Heart left ventricle (tissue), 16 donors: ENCODE data around the gene PCDHB16. TPM values are rescaled to one million over a fixed set of nuclear protein-coding genes. Genes with fewer than 3 reads are reported as not detected.

ENCODE experiments used
- ATAC-seq, 4 donors: fragments of 200-7000 bp; cut with Tn5 transposase; one replicate each; pipeline ENCODE4 v1.9.1; 2020 to 2022; ENCODE audit warnings: moderate library complexity in 4 of 4, mild to moderate bottlenecking in 3 of 4, moderate number of reproducible peaks in 1 of 4
- DNase-seq, 5 donors: peaks; one replicate each; pipeline ENCODE4 v3.0.0-alpha.2; 2020
- H3K27ac ChIP-seq, 12 donors: fragments of 200-600 bp; sonication (generic) in 4 of 12; one replicate each; pipeline versions ENCODE4 v1.5.0 to v1.8.0; 2016 to 2022; ENCODE audit warnings: mild to moderate bottlenecking in 2 of 12
- H3K27me3 ChIP-seq, 9 donors: fragments of 200-600 bp; sonication (generic) in 2 of 9; one replicate each; pipeline versions ENCODE4 v1.5.1 to v1.8.0; 2016 to 2022; ENCODE audit warnings: mild to moderate bottlenecking in 3 of 9
- H3K36me3 ChIP-seq, 9 donors: fragments of 200-600 bp; sonication (generic) in 2 of 9; one replicate each; pipeline versions ENCODE4 v1.5.0 to v1.8.0; 2018 to 2022; ENCODE audit warnings: mild to moderate bottlenecking in 2 of 9
- H3K4me1 ChIP-seq, 12 donors: fragments of 200-600 bp; sonication (generic) in 4 of 12; one replicate each; pipeline versions ENCODE4 v1.5.0 to v1.8.0; 2016 to 2022; ENCODE audit warnings: mild to moderate bottlenecking in 3 of 12
- H3K4me3 ChIP-seq, 12 donors: fragments of 200-600 bp; sonication (generic) in 4 of 12; one replicate each; pipeline versions ENCODE4 v1.5.0 to v1.8.0; 2017 to 2022; ENCODE audit warnings: mild to moderate bottlenecking in 9 of 12, moderate library complexity in 4 of 12
- H3K9me3 ChIP-seq, 12 donors: fragments of 200-600 bp; sonication (generic) in 4 of 12; one replicate each; pipeline versions ENCODE4 v1.5.0 to v1.8.0; 2016 to 2022; ENCODE audit warnings: mild to moderate bottlenecking in 1 of 12
- POLR2A ChIP-seq, 2 donors: fragments of 450-650 bp; IDR thresholded peaks; one replicate each; pipeline ENCODE4 v1.6.1; 2017; ENCODE audit warnings: antibody characterized with exemption in 2 of 2, mild to moderate bottlenecking in 2 of 2, moderate library complexity in 2 of 2
- WGBS, 4 donors: extraction: QIAGEN DNeasy Blood & Tissue Kit in 2 of 4; methylation state at CpG; one replicate each; pipeline versions ENCODE4 v1.1.5 to v1.1.7; 2013 to 2018; 5-methylcytosine and 5-hydroxymethylcytosine counted together
- intact Hi-C, 10 donors: fragments of 100-400 bp; cut with DNase I; formaldehyde crosslinking; loops; one replicate each; pipeline versions ENCODE4 v1.11.1 to v1.14.2; 2022
- polyA plus RNA-seq, 2 donors: library from polyadenylated mRNA; stranded (reverse); fragments of 200-250 nt; gene quantifications; one replicate each; pipeline ENCODE4 v1.2.3, GENCODE V29; 2013
- total RNA-seq, 9 donors: library from RNA; depleted of rRNA in 2 of 9; stranded (reverse); fragments of >200 nt in 2 of 9; fragmentation: NEBNext Ultra II Directional in 3 of 9; extraction: Animal tissue kit (Norgen Biotek cat#: 25700) in 3 of 9; gene quantifications; one replicate each; pipeline versions ENCODE4 v1.1.0 to v1.2.4, GENCODE V29; 2016 to 2023
- TF ChIP-seq, protein P1 (sequence below), 12 donors: fragments of 200-600 bp; sonication (generic) in 4 of 12; IDR thresholded peaks; one replicate each; pipeline versions ENCODE4 v1.5.0 to v1.8.0; 2018 to 2022; ENCODE audit warnings: antibody characterized with exemption in 12 of 12, mild to moderate bottlenecking in 5 of 12
- donor health status: ischemic (EF 13 %, LVEDD 7.1; RV severe dilation, severe dysfunction).
- donor health status: healthy with polysubstance abuse.
- donor health status: DM: no; HTN: yes; CAD: no.
- donor health status: DM: no; HTN: no; CAD: no.
- donor health status: ischemic (EF 25% LVEDD 6.9; RV normal size, moderate dysfunction).
- donor health status: ischemic (EF 25% LVEDD 5.7; RV mildly dilated, moderate dysfunction).
- donor health status: healthy.
- donor health status: DM: yes; HTN: yes; CAD: no.
- donor health status: ischemic (EF 35%, LVEDD 5.7; RV mildly dilated, moderate dysfunction).
- donor health status: nonischemic (EF 11% LVEDD 7.7; RV severe dilation, severe dysfunction).
- donor health status: DM: yes; HTN: yes; CAD: no.
- donor health status: PGD.
- donor health status: ischemic (EF 29% LVEDD 5.4; RV normal size, mild dysfunction).
- donor health status: nonischemic (EF 23%, LVEDD 6.1; RV moderate dilation, normal function).

Gene PCDHB16
- total and polyA plus RNA-seq, 11 donors: 0.76 to 3.9 (median 2.0) TPM

GRCh38 chr5:141234109-141234667 lies 52.0 kb downstream of the PCDHB16 start:
- Histone ChIP-seq H3K27ac (no peak overlapping the region), H3K9me3 (peaks cover 0 to 97% (median 85%) of the 10 kb centered on the region in 12 donors), H3K27me3 (peaks cover 0 to 7% (median 0%) of the 10 kb centered on the region in 9 donors), H3K4me3 (peak overlapping the region in 9 of 12 donors; percentile 16 to 42 (median 29)), H3K36me3 (no peaks in the 10 kb centered on the region), H3K4me1 (peaks cover 0 to 3% (median 0%) of the 10 kb centered on the region in 12 donors)
- TF ChIP-seq POLR2A (IDR thresholded peaks at IDR 0.05): no peak
- TF ChIP-seq, protein P1, sequence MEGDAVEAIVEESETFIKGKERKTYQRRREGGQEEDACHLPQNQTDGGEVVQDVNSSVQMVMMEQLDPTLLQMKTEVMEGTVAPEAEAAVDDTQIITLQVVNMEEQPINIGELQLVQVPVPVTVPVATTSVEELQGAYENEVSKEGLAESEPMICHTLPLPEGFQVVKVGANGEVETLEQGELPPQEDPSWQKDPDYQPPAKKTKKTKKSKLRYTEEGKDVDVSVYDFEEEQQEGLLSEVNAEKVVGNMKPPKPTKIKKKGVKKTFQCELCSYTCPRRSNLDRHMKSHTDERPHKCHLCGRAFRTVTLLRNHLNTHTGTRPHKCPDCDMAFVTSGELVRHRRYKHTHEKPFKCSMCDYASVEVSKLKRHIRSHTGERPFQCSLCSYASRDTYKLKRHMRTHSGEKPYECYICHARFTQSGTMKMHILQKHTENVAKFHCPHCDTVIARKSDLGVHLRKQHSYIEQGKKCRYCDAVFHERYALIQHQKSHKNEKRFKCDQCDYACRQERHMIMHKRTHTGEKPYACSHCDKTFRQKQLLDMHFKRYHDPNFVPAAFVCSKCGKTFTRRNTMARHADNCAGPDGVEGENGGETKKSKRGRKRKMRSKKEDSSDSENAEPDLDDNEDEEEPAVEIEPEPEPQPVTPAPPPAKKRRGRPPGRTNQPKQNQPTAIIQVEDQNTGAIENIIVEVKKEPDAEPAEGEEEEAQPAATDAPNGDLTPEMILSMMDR (IDR thresholded peaks at IDR 0.05): peak in 6 of 12 donors; percentile 13 to 38 (median 30)
- no peak for ATAC-seq
- no peak for DNase-seq
- 4 to 7% (median 5%) methylated on average over 15 of the region's 15 CpGs for WGBS, 4 donors
- intact Hi-C loops: loop anchor here in 1 of 10 donors (5.0 kb wide), 1 partner anchor 328 kb away; no protein-coding TSS in a partner anchor

Other genes starting within 250 kb of the PCDHB16 start
Only the 30 nearest of the 37 such genes appear.
- under 1 TPM in 2 of 9 donors, not detected in 7; 0.04 to 0.05 TPM for gene PCDHB1, start 131.0 kb upstream of the PCDHB16 start, total RNA-seq
- not detected for gene PCDHB1, start 131.0 kb upstream of the PCDHB16 start, polyA plus RNA-seq
- gene PCDHB2, start 87.8 kb upstream of the PCDHB16 start, total RNA-seq: 1 to 10 TPM in 8 of 9 donors, under 1 TPM in 1; 0.70 to 4.3 (median 2.3) TPM
- under 1 TPM; 0.50 to 0.69 TPM for gene PCDHB2, start 87.8 kb upstream of the PCDHB16 start, polyA plus RNA-seq
- gene PCDHB3, start 81.9 kb upstream of the PCDHB16 start, total RNA-seq: 1 to 10 TPM in 6 of 9 donors, under 1 TPM in 3; 0.77 to 2.9 (median 1.1) TPM
- gene PCDHB3, start 81.9 kb upstream of the PCDHB16 start, polyA plus RNA-seq: under 1 TPM; 0.27 to 0.33 TPM
- gene PCDHB4, start 60.6 kb upstream of the PCDHB16 start, total RNA-seq: 1 to 10 TPM in 8 of 9 donors, under 1 TPM in 1; 0.91 to 2.8 (median 1.6) TPM
- under 1 TPM; 0.30 to 0.55 TPM for gene PCDHB4, start 60.6 kb upstream of the PCDHB16 start, polyA plus RNA-seq
- 1 to 10 TPM; 1.4 to 6.4 (median 3.9) TPM for gene PCDHB5, start 47.2 kb upstream of the PCDHB16 start, total RNA-seq
- 1 to 10 TPM in 1 of 2 donors, under 1 TPM in 1; 0.69 to 1.6 TPM for gene PCDHB5, start 47.2 kb upstream of the PCDHB16 start, polyA plus RNA-seq
- 1 to 10 TPM in 1 of 9 donors, under 1 TPM in 8; 0.16 to 1.1 (median 0.44) TPM for gene PCDHB6, start 32.3 kb upstream of the PCDHB16 start, total RNA-seq
- gene PCDHB6, start 32.3 kb upstream of the PCDHB16 start, polyA plus RNA-seq: under 1 TPM; 0.18 to 0.27 TPM
- 1 to 10 TPM in 4 of 9 donors, under 1 TPM in 5; 0.52 to 1.3 (median 0.91) TPM for gene PCDHB7, start 9.7 kb upstream of the PCDHB16 start, total RNA-seq
- under 1 TPM; 0.19 to 0.44 TPM for gene PCDHB7, start 9.7 kb upstream of the PCDHB16 start, polyA plus RNA-seq
- gene PCDHB8, start 4.6 kb upstream of the PCDHB16 start, total RNA-seq: 1 to 10 TPM in 8 of 9 donors, under 1 TPM in 1; 0.63 to 3.8 (median 1.5) TPM
- under 1 TPM; 0.23 to 0.51 TPM for gene PCDHB8, start 4.6 kb upstream of the PCDHB16 start, polyA plus RNA-seq
- gene PCDHB9, start 4.8 kb downstream of the PCDHB16 start, total RNA-seq: 1 to 10 TPM in 4 of 9 donors, under 1 TPM in 5; 0.62 to 1.6 (median 0.99) TPM
- gene PCDHB9, start 4.8 kb downstream of the PCDHB16 start, polyA plus RNA-seq: under 1 TPM; 0.30 to 0.35 TPM
- gene PCDHB10, start 10.0 kb downstream of the PCDHB16 start, total RNA-seq: 1 to 10 TPM in 4 of 9 donors, under 1 TPM in 5; 0.35 to 1.4 (median 0.91) TPM
- gene PCDHB10, start 10.0 kb downstream of the PCDHB16 start, polyA plus RNA-seq: under 1 TPM; 0.28 to 0.34 TPM
- 1 to 10 TPM in 7 of 9 donors, under 1 TPM in 2; 0.61 to 2.8 (median 1.4) TPM for gene PCDHB11, start 17.2 kb downstream of the PCDHB16 start, total RNA-seq
- gene PCDHB11, start 17.2 kb downstream of the PCDHB16 start, polyA plus RNA-seq: under 1 TPM; 0.23 to 0.28 TPM
- 1 to 10 TPM in 5 of 9 donors, under 1 TPM in 4; 0.37 to 2.4 (median 1.2) TPM for gene PCDHB12, start 26.3 kb downstream of the PCDHB16 start, total RNA-seq
- under 1 TPM; 0.27 to 0.58 TPM for gene PCDHB12, start 26.3 kb downstream of the PCDHB16 start, polyA plus RNA-seq
- 1 to 10 TPM; 2.5 to 5.9 (median 3.6) TPM for gene PCDHB13, start 31.5 kb downstream of the PCDHB16 start, total RNA-seq
- 1 to 10 TPM in 1 of 2 donors, under 1 TPM in 1; 0.99 to 1.5 TPM for gene PCDHB13, start 31.5 kb downstream of the PCDHB16 start, polyA plus RNA-seq
- gene PCDHB14, start 41.0 kb downstream of the PCDHB16 start, total RNA-seq: 1 to 10 TPM; 2.6 to 6.1 (median 4.3) TPM
- 1 to 10 TPM in 1 of 2 donors, under 1 TPM in 1; 0.91 to 1.7 TPM for gene PCDHB14, start 41.0 kb downstream of the PCDHB16 start, polyA plus RNA-seq
- 1 to 10 TPM; 3.7 to 7.5 (median 4.5) TPM for gene PCDHB15, start 63.0 kb downstream of the PCDHB16 start, total RNA-seq
- gene PCDHB15, start 63.0 kb downstream of the PCDHB16 start, polyA plus RNA-seq: 1 to 10 TPM; 1.6 to 2.8 TPM
- not detected for gene SLC25A2, start 121.7 kb downstream of the PCDHB16 start, total RNA-seq
- gene SLC25A2, start 121.7 kb downstream of the PCDHB16 start, polyA plus RNA-seq: not detected
- 100 to 1,000 TPM in 4 of 9 donors, 10 to 100 TPM in 5; 73.9 to 107 (median 99.9) TPM for gene TAF7, start 138.4 kb downstream of the PCDHB16 start, total RNA-seq
- 100 to 1,000 TPM in 1 of 2 donors, 10 to 100 TPM in 1; 47.2 to 159 TPM for gene TAF7, start 138.4 kb downstream of the PCDHB16 start, polyA plus RNA-seq
- 1 to 10 TPM; 2.1 to 4.9 (median 3.5) TPM for gene PCDHGA1, start 148.1 kb downstream of the PCDHB16 start, total RNA-seq
- gene PCDHGA1, start 148.1 kb downstream of the PCDHB16 start, polyA plus RNA-seq: 1 to 10 TPM; 1.3 to 1.4 TPM
- 10 to 100 TPM in 6 of 9 donors, 1 to 10 TPM in 3; 5.8 to 15.1 (median 10.7) TPM for gene PCDHGA2, start 156.4 kb downstream of the PCDHB16 start, total RNA-seq
- gene PCDHGA2, start 156.4 kb downstream of the PCDHB16 start, polyA plus RNA-seq: 1 to 10 TPM; 2.7 to 3.6 TPM
- gene PCDHGA3, start 161.4 kb downstream of the PCDHB16 start, total RNA-seq: 10 to 100 TPM in 8 of 9 donors, 1 to 10 TPM in 1; 7.6 to 27.2 (median 14.7) TPM
- gene PCDHGA3, start 161.4 kb downstream of the PCDHB16 start, polyA plus RNA-seq: 1 to 10 TPM; 3.5 to 5.9 TPM
- gene PCDHGB1, start 167.7 kb downstream of the PCDHB16 start, total RNA-seq: 10 to 100 TPM in 4 of 9 donors, 1 to 10 TPM in 5; 4.4 to 11.9 (median 8.6) TPM
- gene PCDHGB1, start 167.7 kb downstream of the PCDHB16 start, polyA plus RNA-seq: 1 to 10 TPM in 1 of 2 donors, under 1 TPM in 1; 0.85 to 5.9 TPM
- gene PCDHGA4, start 172.6 kb downstream of the PCDHB16 start, total RNA-seq: 10 to 100 TPM in 5 of 9 donors, 1 to 10 TPM in 4; 5.1 to 13.7 (median 11.0) TPM
- gene PCDHGA4, start 172.6 kb downstream of the PCDHB16 start, polyA plus RNA-seq: 1 to 10 TPM; 2.5 to 5.1 TPM
- 10 to 100 TPM in 5 of 9 donors, 1 to 10 TPM in 4; 4.4 to 13.8 (median 10.4) TPM for gene PCDHGB2, start 177.6 kb downstream of the PCDHB16 start, total RNA-seq
- gene PCDHGB2, start 177.6 kb downstream of the PCDHB16 start, polyA plus RNA-seq: 1 to 10 TPM; 2.1 to 3.9 TPM
- gene PCDHGA5, start 181.8 kb downstream of the PCDHB16 start, total RNA-seq: 1 to 10 TPM; 2.9 to 9.6 (median 7.2) TPM
- 1 to 10 TPM; 1.5 to 4.4 TPM for gene PCDHGA5, start 181.8 kb downstream of the PCDHB16 start, polyA plus RNA-seq
- gene PCDHGB3, start 187.9 kb downstream of the PCDHB16 start, total RNA-seq: 10 to 100 TPM in 4 of 9 donors, 1 to 10 TPM in 5; 4.0 to 14.9 (median 9.8) TPM
- 1 to 10 TPM; 1.7 to 5.4 TPM for gene PCDHGB3, start 187.9 kb downstream of the PCDHB16 start, polyA plus RNA-seq
- gene PCDHGA6, start 191.5 kb downstream of the PCDHB16 start, total RNA-seq: 10 to 100 TPM in 1 of 9 donors, 1 to 10 TPM in 8; 3.6 to 10.3 (median 7.7) TPM
- 1 to 10 TPM; 2.2 to 6.7 TPM for gene PCDHGA6, start 191.5 kb downstream of the PCDHB16 start, polyA plus RNA-seq
- 10 to 100 TPM in 2 of 9 donors, 1 to 10 TPM in 7; 4.4 to 14.1 (median 7.6) TPM for gene PCDHGA7, start 200.4 kb downstream of the PCDHB16 start, total RNA-seq
- gene PCDHGA7, start 200.4 kb downstream of the PCDHB16 start, polyA plus RNA-seq: 1 to 10 TPM; 1.4 to 5.1 TPM
- gene PCDHGB4, start 205.3 kb downstream of the PCDHB16 start, total RNA-seq: 10 to 100 TPM in 2 of 9 donors, 1 to 10 TPM in 7; 4.5 to 11.9 (median 7.3) TPM
- gene PCDHGB4, start 205.3 kb downstream of the PCDHB16 start, polyA plus RNA-seq: 1 to 10 TPM; 2.0 to 3.8 TPM
- 10 to 100 TPM in 3 of 9 donors, 1 to 10 TPM in 6; 4.7 to 14.6 (median 8.1) TPM for gene PCDHGA8, start 210.2 kb downstream of the PCDHB16 start, total RNA-seq
- 1 to 10 TPM in 1 of 2 donors, under 1 TPM in 1; 0.76 to 3.8 TPM for gene PCDHGA8, start 210.2 kb downstream of the PCDHB16 start, polyA plus RNA-seq
- gene PCDHGB5, start 215.6 kb downstream of the PCDHB16 start, total RNA-seq: 10 to 100 TPM in 3 of 9 donors, 1 to 10 TPM in 6; 5.9 to 15.5 (median 9.9) TPM
- gene PCDHGB5, start 215.6 kb downstream of the PCDHB16 start, polyA plus RNA-seq: 1 to 10 TPM; 4.4 to 5.1 TPM